ENCODE measurements around the gene GARNL3.

DNA sequence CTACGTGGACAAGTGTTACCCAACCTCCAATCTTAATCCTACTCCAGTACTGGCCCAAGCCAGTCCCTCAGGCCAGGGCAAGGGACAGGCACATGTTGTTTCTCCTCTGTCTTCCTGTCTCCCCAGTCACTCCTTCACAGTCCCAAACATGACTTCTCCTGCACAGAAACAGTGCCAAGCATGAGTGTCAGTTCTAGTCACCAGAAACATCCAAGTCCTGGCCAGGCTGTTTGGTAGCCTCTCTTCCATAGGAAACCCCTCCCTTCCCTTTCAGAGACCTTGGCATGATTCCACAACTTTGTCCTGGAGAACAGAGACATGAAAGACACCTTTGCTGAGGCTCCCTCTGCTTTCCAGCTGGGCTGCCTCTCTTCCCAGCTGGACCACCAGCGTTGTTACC, 76.1 kb downstream of the GARNL3 start:
- TF ChIP-seq, protein P1, sequence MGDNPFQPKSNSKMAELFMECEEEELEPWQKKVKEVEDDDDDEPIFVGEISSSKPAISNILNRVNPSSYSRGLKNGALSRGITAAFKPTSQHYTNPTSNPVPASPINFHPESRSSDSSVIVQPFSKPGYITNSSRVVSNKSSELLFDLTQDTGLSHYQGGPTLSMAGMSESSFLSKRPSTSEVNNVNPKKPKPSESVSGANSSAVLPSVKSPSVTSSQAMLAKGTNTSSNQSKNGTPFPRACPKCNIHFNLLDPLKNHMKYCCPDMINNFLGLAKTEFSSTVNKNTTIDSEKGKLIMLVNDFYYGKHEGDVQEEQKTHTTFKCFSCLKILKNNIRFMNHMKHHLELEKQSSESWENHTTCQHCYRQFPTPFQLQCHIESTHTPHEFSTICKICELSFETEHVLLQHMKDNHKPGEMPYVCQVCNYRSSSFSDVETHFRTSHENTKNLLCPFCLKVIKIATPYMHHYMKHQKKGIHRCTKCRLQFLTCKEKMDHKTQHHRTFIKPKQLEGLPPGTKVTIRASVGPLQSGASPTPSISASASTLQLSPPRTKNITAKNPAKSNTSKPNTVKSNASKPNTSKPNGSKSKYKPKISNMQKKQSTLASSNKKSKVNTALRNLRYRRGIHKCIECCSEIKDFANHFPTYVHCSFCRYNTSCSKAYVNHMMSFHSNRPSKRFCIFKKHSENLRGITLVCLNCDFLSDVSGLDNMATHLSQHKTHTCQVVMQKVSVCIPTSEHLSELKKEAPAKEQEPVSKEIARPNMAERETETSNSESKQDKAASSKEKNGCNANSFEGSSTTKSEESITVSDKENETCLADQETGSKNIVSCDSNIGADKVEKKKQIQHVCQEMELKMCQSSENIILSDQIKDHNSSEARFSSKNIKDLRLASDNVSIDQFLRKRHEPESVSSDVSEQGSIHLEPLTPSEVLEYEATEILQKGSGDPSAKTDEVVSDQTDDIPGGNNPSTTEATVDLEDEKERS (tag by site-specific recombination; IDR thresholded peaks at IDR 0.05): no peak
- TF ChIP-seq, protein P2, sequence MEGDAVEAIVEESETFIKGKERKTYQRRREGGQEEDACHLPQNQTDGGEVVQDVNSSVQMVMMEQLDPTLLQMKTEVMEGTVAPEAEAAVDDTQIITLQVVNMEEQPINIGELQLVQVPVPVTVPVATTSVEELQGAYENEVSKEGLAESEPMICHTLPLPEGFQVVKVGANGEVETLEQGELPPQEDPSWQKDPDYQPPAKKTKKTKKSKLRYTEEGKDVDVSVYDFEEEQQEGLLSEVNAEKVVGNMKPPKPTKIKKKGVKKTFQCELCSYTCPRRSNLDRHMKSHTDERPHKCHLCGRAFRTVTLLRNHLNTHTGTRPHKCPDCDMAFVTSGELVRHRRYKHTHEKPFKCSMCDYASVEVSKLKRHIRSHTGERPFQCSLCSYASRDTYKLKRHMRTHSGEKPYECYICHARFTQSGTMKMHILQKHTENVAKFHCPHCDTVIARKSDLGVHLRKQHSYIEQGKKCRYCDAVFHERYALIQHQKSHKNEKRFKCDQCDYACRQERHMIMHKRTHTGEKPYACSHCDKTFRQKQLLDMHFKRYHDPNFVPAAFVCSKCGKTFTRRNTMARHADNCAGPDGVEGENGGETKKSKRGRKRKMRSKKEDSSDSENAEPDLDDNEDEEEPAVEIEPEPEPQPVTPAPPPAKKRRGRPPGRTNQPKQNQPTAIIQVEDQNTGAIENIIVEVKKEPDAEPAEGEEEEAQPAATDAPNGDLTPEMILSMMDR (tag by site-specific recombination; IDR thresholded peaks at IDR 0.05): no peak
- TF ChIP-seq ZBTB17 (tag by site-specific recombination; IDR thresholded peaks at IDR 0.05) (no peak), BCL11A (tag by site-specific recombination; IDR thresholded peaks at IDR 0.05; ENCODE audit: low read depth) (no peak), MZF1 (tag by site-specific recombination; IDR thresholded peaks at IDR 0.05; ENCODE audit: borderline replicate concordance) (no peak), ZIC2 (tag by site-specific recombination; IDR thresholded peaks at IDR 0.05) (no peak), ZNF157 (tag by site-specific recombination; IDR thresholded peaks at IDR 0.05) (no peak), ZBTB7A (tag by site-specific recombination; IDR thresholded peaks at IDR 0.05; ENCODE audit: low read depth) (no peak), MEIS1 (CRISPR knock-in tag; IDR thresholded peaks at IDR 0.05; ENCODE audit: borderline replicate concordance) (no peak), ZNF221 (tag by site-specific recombination; IDR thresholded peaks at IDR 0.05; ENCODE audit: borderline replicate concordance) (no peak), ZNF596 (tag by site-specific recombination; IDR thresholded peaks at IDR 0.05) (no peak), ZNF664 (tag by site-specific recombination; IDR thresholded peaks at IDR 0.05) (no peak)
- TF ChIP-seq, protein P3, sequence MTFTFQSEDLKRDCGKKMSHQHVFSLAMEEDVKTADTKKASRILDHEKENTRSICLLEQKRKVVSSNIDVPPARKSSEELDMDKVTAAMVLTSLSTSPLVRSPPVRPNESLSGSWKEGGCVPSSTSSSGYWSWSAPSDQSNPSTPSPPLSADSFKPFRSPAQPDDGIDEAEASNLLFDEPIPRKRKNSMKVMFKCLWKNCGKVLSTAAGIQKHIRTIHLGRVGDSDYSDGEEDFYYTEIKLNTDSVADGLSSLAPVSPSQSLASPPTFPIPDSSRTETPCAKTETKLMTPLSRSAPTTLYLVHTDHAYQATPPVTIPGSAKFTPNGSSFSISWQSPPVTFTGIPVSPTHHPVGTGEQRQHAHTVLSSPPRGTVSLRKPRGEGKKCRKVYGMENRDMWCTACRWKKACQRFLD (tag by site-specific recombination; IDR thresholded peaks at IDR 0.05): no peak
